IPS-18a (cell line): Measurements from ENCODE around the gene DEPDC4.
"Not testable (repeated sequence)": the region's sequence is repeated elsewhere in the genome, so short reads cannot be mapped to it uniquely, and the experiment has no call there.

Source experiments
- H3K27ac ChIP-seq: one replicate; pipeline ENCODE4 v1.5.1; 2013; ENCODE audit warnings: low read length
- H3K27me3 ChIP-seq: one replicate; pipeline ENCODE4 v1.6.1; 2013; ENCODE audit warnings: mild to moderate bottlenecking, low read length; ENCODE audit not compliant: control insufficient read depth, insufficient read depth
- H3K36me3 ChIP-seq: one replicate; pipeline ENCODE4 v1.6.1; 2013; ENCODE audit warnings: low read depth, low read length; ENCODE audit not compliant: control insufficient read depth
- H3K4me1 ChIP-seq: one replicate; pipeline ENCODE4 v1.6.1; 2013; ENCODE audit warnings: low read depth, low read length; ENCODE audit not compliant: control insufficient read depth
- H3K4me3 ChIP-seq: one replicate; pipeline ENCODE4 v1.5.1; 2013; ENCODE audit warnings: low read length
- H3K9ac ChIP-seq: one replicate; pipeline ENCODE4 v1.6.1; 2013; ENCODE audit warnings: mild to moderate bottlenecking, low read length, moderate library complexity
- H3K9me3 ChIP-seq: one replicate; pipeline ENCODE4 v1.6.1; 2013; ENCODE audit warnings: low read depth, low read length; ENCODE audit not compliant: control insufficient read depth

DEPDC4 gene

DNA sequence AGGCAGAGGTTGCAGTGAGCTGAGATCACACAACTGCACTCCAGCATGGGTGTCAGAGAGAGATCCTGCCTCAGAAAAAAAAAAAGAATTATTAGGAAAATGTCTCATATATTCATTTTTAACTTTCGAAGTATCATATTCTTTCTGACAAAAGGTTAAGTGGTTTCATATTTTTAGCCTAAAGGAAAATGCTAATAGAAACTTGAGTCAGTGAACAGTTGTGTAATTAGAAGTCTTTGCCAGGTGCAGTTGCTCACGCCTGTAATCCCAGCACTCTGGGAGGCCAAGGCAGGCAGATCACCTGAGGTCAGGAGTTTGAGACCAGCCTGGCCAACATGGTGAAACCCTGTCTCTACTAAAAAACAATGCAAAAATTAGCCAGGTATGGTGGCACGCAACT, 35.0 kb downstream of the DEPDC4 start:
- not testable (repeated sequence) for H3K9me3 ChIP-seq, H3K27me3 ChIP-seq, H3K4me3 ChIP-seq, H3K4me1 ChIP-seq, H3K27ac ChIP-seq, H3K9ac ChIP-seq, H3K36me3 ChIP-seq

DNA sequence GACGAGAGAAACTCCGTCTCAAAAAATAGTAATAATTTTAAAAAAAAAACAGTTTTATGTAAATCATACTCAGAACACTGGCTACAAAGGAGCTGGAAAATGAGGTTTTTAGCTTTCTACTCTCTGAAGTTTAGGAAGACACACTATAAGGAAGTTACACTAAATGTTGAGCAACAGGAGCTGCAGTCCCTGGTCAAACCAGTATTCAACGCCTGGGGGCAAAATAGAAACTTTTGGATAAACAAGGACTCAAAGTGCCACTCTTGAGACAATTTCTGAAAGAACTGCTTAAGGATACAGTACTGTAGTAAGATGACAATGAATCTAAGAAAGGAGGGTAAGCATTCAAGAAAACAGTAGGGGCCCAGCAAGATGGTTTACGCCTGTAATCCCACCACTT, 37.0 kb downstream of the DEPDC4 start:
- no peak overlapping the region for H3K9ac ChIP-seq
- peaks cover 7% of the 10 kb centered on the region for H3K36me3 ChIP-seq
- no peak overlapping the region for H3K27ac ChIP-seq
- H3K9me3 ChIP-seq = no peaks in the 10 kb centered on the region
- H3K4me3 ChIP-seq = no peak overlapping the region
- H3K4me1 ChIP-seq = no peaks in the 10 kb centered on the region
- no peaks in the 10 kb centered on the region for H3K27me3 ChIP-seq

DNA sequence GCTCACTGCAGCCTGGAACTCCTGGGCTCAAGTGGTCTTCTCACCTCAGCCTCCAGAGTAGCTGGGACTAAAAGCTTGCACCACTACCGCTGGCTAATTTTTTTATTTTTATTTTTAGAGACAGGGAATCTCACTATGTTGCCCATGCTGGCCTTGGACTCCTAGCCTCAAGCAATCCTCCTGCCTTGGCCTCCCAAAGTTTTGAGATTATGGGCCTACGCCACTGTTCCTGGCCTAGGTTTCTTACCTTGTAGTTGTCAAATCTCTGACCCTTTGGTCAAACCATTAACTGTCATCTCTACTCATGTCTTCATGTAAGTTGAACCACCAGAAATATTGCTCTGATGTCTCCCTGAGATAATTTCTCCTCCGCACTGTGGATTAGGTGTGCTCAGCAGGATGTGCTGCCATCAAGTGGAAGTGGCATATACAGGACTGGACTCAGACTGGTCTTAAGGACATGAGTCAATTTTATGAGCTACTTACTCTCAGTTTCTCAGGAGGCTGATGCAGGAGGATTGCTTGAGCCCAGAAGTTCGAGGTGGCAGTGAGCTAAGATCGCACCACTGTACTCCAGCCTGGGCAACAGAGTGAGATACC, 37.7 kb downstream of the DEPDC4 start:
- Histone ChIP-seq H3K27me3 (no peaks in the 10 kb centered on the region), H3K9me3 (no peaks in the 10 kb centered on the region), H3K36me3 (peaks cover 12% of the 10 kb centered on the region), H3K4me3 (no peak overlapping the region), H3K4me1 (no peaks in the 10 kb centered on the region), H3K27ac (no peak overlapping the region), H3K9ac (no peak overlapping the region)

DNA sequence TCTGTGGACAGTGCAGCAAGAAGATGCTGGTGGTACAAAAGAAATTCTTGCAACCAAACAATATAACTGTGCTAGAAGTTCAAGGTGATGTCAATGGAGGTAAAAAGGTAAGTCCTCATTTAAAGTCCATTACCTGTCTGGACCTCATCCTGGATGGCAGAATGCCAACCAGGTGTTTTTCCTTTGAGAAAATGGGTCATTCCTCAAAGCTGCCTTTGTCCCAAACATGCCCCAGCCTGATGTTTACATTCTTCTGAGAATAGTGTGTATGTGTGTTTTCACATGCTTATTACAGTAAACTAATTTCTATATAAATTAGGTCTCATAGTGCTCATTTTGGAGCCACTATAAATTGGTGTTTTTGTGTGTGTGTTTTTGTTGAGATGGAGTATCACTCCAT, 41.4 kb downstream of the DEPDC4 start:
- Histone ChIP-seq H3K9me3 (no peaks in the 10 kb centered on the region), H3K4me3 (no peak overlapping the region), H3K36me3 (peaks cover 25% of the 10 kb centered on the region)

GRCh38 chr12:100222173-100222572, 44.7 kb downstream of the DEPDC4 start:
- H3K4me1 ChIP-seq, H3K9me3 ChIP-seq, H3K27ac ChIP-seq, H3K4me3 ChIP-seq, H3K9ac ChIP-seq, H3K27me3 ChIP-seq: not testable (repeated sequence)
- peaks cover 48% of the 10 kb centered on the region for H3K36me3 ChIP-seq

More for the DNA sequence above, 41.4 kb downstream of the DEPDC4 start:
- Histone ChIP-seq H3K9ac (no peak overlapping the region), H3K27ac (no peak overlapping the region), H3K27me3 (no peaks in the 10 kb centered on the region), H3K4me1 (no peaks in the 10 kb centered on the region)

DNA sequence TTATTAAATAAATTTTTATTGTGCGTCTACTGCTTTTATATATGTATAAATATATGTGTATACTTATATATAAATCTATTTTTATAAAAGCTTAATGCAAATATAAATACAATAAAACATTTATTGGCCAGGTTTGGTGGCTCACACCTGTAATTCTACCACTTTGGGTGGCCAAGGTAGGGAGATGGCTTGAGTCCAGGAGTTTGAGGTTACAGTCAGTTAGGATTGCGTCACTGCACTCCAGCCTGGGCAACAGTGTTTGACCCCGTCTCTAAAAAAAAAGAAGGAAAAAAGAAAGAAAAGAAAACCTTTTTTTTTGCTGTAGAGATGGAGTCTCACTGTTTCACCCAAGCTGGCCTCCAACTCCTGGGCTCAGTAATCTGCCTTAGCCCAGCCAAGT, 45.4 kb downstream of the DEPDC4 start:
- no peaks in the 10 kb centered on the region for H3K9me3 ChIP-seq
- no peaks in the 10 kb centered on the region for H3K4me1 ChIP-seq
- H3K27me3 ChIP-seq = no peaks in the 10 kb centered on the region
- no peak overlapping the region for H3K27ac ChIP-seq
- H3K4me3 ChIP-seq = no peak overlapping the region
- peaks cover 48% of the 10 kb centered on the region for H3K36me3 ChIP-seq
- H3K9ac ChIP-seq = no peak overlapping the region

DNA sequence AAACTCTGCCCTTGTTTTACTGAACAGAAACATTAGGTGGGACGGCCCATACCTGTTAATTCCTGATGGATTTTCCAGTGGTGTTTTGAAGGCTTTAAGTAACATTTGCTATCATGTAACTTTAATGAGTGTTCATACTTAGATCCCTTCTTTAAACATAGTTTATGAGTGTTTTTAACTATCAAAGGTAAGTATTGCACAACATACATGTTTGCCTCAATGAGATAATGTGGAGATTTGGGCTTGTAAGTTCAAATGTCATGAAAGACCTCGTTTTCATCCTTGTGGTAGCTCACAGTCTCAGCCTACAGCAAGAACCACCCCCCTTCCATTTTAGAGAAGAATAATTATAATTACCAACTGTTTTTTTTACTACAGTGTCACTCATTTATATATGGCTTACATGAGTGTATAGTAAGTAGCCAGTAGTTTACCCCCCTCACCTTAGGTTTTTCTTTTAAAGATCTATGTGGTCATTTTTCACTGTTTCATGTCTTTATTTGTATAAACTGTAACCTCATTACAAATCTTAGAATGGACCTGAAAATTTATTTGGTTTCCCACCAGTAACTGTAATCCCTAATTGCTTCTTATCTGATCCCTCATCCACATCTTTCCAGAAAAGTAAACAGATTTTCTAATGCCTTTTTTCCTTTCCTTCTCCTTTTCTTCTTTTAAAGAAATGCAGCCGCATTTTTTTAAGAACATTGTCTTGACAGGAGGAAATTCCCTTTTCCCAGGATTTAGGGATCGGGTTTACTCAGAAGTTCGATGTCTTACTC, 47.4 kb downstream of the DEPDC4 start:
- Histone ChIP-seq H3K36me3 (peaks cover 51% of the 10 kb centered on the region), H3K9ac (no peak overlapping the region), H3K4me3 (no peak overlapping the region)

GRCh38 chr12:100216337-100216736, 50.5 kb downstream of the DEPDC4 start:
- Histone ChIP-seq H3K9me3 (no peaks in the 10 kb centered on the region), H3K36me3 (peaks cover 59% of the 10 kb centered on the region), H3K27ac (no peak overlapping the region), H3K4me1 (no peaks in the 10 kb centered on the region), H3K27me3 (no peaks in the 10 kb centered on the region), H3K4me3 (no peak overlapping the region), H3K9ac (no peak overlapping the region)

More for the DNA sequence above, 47.4 kb downstream of the DEPDC4 start:
- H3K27me3 ChIP-seq = no peaks in the 10 kb centered on the region
- H3K27ac ChIP-seq = no peak overlapping the region
- no peaks in the 10 kb centered on the region for H3K4me1 ChIP-seq
- no peaks in the 10 kb centered on the region for H3K9me3 ChIP-seq

DNA sequence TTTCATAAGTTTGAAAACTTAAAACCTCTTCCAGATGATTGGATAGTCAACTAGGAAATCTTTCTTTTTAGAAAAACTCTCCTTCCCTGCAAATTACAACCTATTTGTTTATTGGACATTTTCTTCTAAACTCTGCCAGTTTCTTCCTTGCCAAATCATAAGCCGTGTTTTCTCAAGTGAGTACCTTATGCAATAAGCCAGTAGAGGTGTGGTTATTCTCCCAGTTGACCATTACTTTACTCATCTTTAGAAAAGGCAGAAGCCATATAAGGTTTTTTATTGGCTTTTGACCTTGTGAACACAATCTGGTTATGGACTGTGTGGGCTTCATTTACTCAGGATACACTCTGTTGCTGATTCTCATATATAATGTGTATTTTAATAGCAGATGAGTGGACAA, 51.7 kb downstream of the DEPDC4 start:
- Histone ChIP-seq H3K27ac (no peak overlapping the region), H3K36me3 (peaks cover 55% of the 10 kb centered on the region)

DNA sequence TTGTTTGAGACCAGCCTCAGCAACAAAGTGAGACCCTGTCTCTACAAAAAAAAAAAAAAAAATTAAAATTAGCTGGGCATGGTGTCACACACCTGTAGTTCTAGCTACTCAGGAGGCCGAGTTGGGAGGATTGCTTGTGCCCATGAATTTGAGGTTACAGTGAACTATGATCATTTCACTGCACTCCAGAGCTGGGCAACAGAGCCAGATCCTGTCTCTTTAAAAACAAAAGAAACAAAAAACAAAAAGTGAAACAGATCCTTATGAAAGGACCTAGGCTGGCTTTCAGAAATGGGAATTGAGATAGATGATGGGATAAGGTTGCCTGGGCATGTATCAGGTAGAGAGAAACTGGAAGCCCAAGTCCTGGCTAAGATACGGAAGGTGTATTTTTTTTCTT, 52.4 kb downstream of the DEPDC4 start:
- no peak overlapping the region for H3K4me3 ChIP-seq
- H3K9me3 ChIP-seq = no peaks in the 10 kb centered on the region
- no peak overlapping the region for H3K27ac ChIP-seq
- H3K27me3 ChIP-seq = no peaks in the 10 kb centered on the region
- no peak overlapping the region for H3K9ac ChIP-seq
- H3K4me1 ChIP-seq = no peaks in the 10 kb centered on the region
- H3K36me3 ChIP-seq = peaks cover 54% of the 10 kb centered on the region

More for the DNA sequence above, 51.7 kb downstream of the DEPDC4 start:
- H3K4me3 ChIP-seq = no peak overlapping the region
- no peaks in the 10 kb centered on the region for H3K9me3 ChIP-seq
- H3K4me1 ChIP-seq = no peaks in the 10 kb centered on the region
- H3K27me3 ChIP-seq = no peaks in the 10 kb centered on the region
- H3K9ac ChIP-seq = no peak overlapping the region

DNA sequence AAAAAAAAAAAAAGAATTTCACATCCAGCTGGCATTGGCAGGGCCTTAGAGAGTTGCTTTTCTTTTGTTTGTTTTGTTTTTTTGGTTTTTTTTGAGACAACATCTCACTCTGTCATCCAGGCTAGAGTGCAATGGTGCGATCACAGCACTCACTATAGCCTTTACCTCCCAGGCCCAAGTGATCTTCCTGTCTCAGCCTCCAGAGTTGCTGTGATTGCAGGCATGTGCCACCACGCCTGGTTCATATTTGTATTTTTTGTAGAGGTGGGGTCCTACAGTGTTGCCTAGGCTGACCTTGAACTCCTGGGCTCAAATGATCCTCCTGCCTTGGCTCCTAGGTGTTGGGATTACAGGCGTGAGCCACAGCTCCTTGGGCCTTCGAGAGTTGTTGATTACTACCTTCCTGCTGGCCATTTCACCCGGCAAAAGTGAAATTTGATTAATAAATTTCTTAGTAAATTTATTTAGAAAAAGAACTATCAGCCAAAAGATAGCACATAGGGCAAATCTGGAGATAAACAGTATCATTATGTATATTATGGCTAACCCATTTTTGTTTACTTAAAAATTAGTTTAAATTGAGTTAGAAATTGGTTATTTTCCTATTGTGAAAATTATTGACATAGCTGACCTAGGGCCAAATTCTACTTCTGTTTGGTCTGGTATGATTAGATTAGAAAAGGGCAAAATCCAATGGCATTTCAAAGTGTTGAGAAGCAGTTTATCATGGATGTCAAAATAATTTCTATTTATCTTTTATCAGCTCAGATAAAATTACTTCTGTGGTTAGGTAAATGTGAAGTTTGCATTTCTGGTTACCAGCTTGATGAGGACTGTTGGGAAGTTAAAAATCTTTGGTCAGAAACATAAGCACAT, 53.6 kb downstream of the DEPDC4 start:
- Histone ChIP-seq H3K9me3 (no peaks in the 10 kb centered on the region), H3K4me1 (no peaks in the 10 kb centered on the region), H3K4me3 (no peak overlapping the region), H3K9ac (no peak overlapping the region), H3K27me3 (no peaks in the 10 kb centered on the region), H3K36me3 (peaks cover 54% of the 10 kb centered on the region), H3K27ac (no peak overlapping the region)
